Mesenchymal stem cell (in vitro differentiated cells and primary cell): ENCODE results near the gene SLC25A36.
"Not testable (repeated sequence)": the region's sequence is repeated elsewhere in the genome, so short reads cannot be mapped to it uniquely, and the experiment has no call there.

Source experiments
- DNase-seq: peaks from one replicate; pipeline ENCODE4 v3.0.0-alpha.2; 2013
- H2AFZ ChIP-seq: one replicate; pipeline ENCODE4 v1.6.1; 2013; ENCODE audit warnings: low read depth, mild to moderate bottlenecking, control low read depth, inconsistent platforms, low read length, moderate library complexity
- H2AK5ac ChIP-seq: 2 replicates; pipeline ENCODE4 v1.6.1; 2013; ENCODE audit warnings: low read length, moderate library complexity, mild to moderate bottlenecking, inconsistent platforms; ENCODE audit not compliant: severe bottlenecking
- H2BK120ac ChIP-seq: one replicate; pipeline ENCODE4 v1.6.1; 2013; ENCODE audit warnings: low read depth, mild to moderate bottlenecking, inconsistent platforms, low read length, moderate library complexity
- H2BK12ac ChIP-seq, 2 experiments: one replicate each; pipeline ENCODE4 v1.6.1; 2013; ENCODE audit warnings: inconsistent platforms in 2 of 2, low read length in 2 of 2, mild to moderate bottlenecking in 2 of 2, moderate library complexity in 2 of 2, control low read depth in 1 of 2
- H2BK15ac ChIP-seq: one replicate; pipeline ENCODE4 v1.6.1; 2013; ENCODE audit warnings: mild to moderate bottlenecking, low read depth, inconsistent platforms; ENCODE audit not compliant: poor library complexity, severe bottlenecking
- H2BK5ac ChIP-seq: 2 replicates; pipeline ENCODE4 v1.6.1; 2013; ENCODE audit warnings: low read depth, mild to moderate bottlenecking, low read length, control low read depth, inconsistent platforms; ENCODE audit not compliant: poor library complexity, severe bottlenecking
- H3K14ac ChIP-seq, 2 experiments: one replicate each; pipeline ENCODE4 v1.6.1; 2013; ENCODE audit warnings: inconsistent platforms in 2 of 2, low read length in 2 of 2, control low read depth in 1 of 2, mild to moderate bottlenecking in 1 of 2, moderate library complexity in 1 of 2
- H3K18ac ChIP-seq, 2 experiments: one replicate each; pipeline ENCODE4 v1.6.1; 2013; ENCODE audit warnings: inconsistent platforms in 2 of 2, low read length in 2 of 2, control low read depth in 1 of 2, low read depth in 1 of 2, mild to moderate bottlenecking in 1 of 2
- H3K23ac ChIP-seq, 2 experiments: one replicate each; pipeline ENCODE4 v1.6.1; 2013; ENCODE audit warnings: inconsistent platforms in 2 of 2, low read length in 2 of 2, mild to moderate bottlenecking in 2 of 2, moderate library complexity in 2 of 2, control low read depth in 1 of 2
- H3K27ac ChIP-seq: 2 replicates; pipeline ENCODE4 v1.5.1; 2013; ENCODE audit warnings: mild to moderate bottlenecking, moderate library complexity, low read length, control low read depth, inconsistent platforms; ENCODE audit not compliant: poor library complexity, severe bottlenecking
- H3K27me3 ChIP-seq, 2 experiments: 2 replicates each; pipeline versions ENCODE4 v1.6.1 to v1.7.0; 2013; ENCODE audit warnings: low read length in 2 of 2, mild to moderate bottlenecking in 2 of 2, moderate library complexity in 2 of 2, control low read depth in 1 of 2, inconsistent platforms in 1 of 2; ENCODE audit not compliant: control insufficient read depth in 1 of 2, insufficient read depth in 1 of 2
- H3K36me3 ChIP-seq, 2 experiments: 2 replicates each; pipeline versions ENCODE4 v1.6.1 to v1.7.0; 2013; ENCODE audit warnings: low read length in 2 of 2, control low read depth in 1 of 2, inconsistent platforms in 1 of 2, low read depth in 1 of 2, mild to moderate bottlenecking in 1 of 2; ENCODE audit not compliant: insufficient read depth in 2 of 2, control insufficient read depth in 1 of 2
- H3K4ac ChIP-seq, 2 experiments: one replicate each; pipeline ENCODE4 v1.6.1; 2013; ENCODE audit warnings: inconsistent platforms in 2 of 2, low read length in 2 of 2, mild to moderate bottlenecking in 2 of 2, moderate library complexity in 2 of 2, control low read depth in 1 of 2, low read depth in 1 of 2
- H3K4me1 ChIP-seq: 2 replicates; pipeline ENCODE4 v1.6.1; 2013; ENCODE audit warnings: low read depth, low read length, control low read depth; ENCODE audit not compliant: control insufficient read depth, insufficient read depth
- H3K4me2 ChIP-seq: 2 replicates; pipeline ENCODE4 v1.6.1; 2013; ENCODE audit warnings: low read length, mild to moderate bottlenecking, inconsistent platforms; ENCODE audit not compliant: poor library complexity, severe bottlenecking
- H3K4me3 ChIP-seq, 2 experiments: 2 replicates each; pipeline versions ENCODE4 v1.5.1 to v1.7.0; 2013; ENCODE audit warnings: low read length in 2 of 2, mild to moderate bottlenecking in 2 of 2, control low read depth in 1 of 2, low read depth in 1 of 2; ENCODE audit not compliant: insufficient read depth in 1 of 2
- H3K79me1 ChIP-seq: replicated peaks from 2 replicates; pipeline ENCODE4 v1.6.1; 2013; ENCODE audit warnings: mild to moderate bottlenecking, control low read depth, low read length, inconsistent platforms; ENCODE audit not compliant: poor library complexity, severe bottlenecking
- H3K9ac ChIP-seq: 2 replicates; pipeline ENCODE4 v1.7.0; 2013; ENCODE audit warnings: mild to moderate bottlenecking, low read length, moderate library complexity
- H3K9me3 ChIP-seq: 2 replicates; pipeline ENCODE4 v1.7.0; 2013; ENCODE audit warnings: mild to moderate bottlenecking, low read length; ENCODE audit not compliant: control insufficient read depth
- H4K8ac ChIP-seq: one replicate; pipeline ENCODE4 v1.6.1; 2013; ENCODE audit warnings: inconsistent platforms, mild to moderate bottlenecking, low read length, moderate library complexity
- H4K91ac ChIP-seq: one replicate; pipeline ENCODE4 v1.6.1; 2013; ENCODE audit warnings: mild to moderate bottlenecking, low read length, inconsistent platforms
- WGBS: methylation state at CpG from one replicate; pipeline ENCODE4 v1.1.7; 2013; ENCODE audit warnings: mixed read lengths; 5-methylcytosine and 5-hydroxymethylcytosine counted together

Gene SLC25A36

DNA sequence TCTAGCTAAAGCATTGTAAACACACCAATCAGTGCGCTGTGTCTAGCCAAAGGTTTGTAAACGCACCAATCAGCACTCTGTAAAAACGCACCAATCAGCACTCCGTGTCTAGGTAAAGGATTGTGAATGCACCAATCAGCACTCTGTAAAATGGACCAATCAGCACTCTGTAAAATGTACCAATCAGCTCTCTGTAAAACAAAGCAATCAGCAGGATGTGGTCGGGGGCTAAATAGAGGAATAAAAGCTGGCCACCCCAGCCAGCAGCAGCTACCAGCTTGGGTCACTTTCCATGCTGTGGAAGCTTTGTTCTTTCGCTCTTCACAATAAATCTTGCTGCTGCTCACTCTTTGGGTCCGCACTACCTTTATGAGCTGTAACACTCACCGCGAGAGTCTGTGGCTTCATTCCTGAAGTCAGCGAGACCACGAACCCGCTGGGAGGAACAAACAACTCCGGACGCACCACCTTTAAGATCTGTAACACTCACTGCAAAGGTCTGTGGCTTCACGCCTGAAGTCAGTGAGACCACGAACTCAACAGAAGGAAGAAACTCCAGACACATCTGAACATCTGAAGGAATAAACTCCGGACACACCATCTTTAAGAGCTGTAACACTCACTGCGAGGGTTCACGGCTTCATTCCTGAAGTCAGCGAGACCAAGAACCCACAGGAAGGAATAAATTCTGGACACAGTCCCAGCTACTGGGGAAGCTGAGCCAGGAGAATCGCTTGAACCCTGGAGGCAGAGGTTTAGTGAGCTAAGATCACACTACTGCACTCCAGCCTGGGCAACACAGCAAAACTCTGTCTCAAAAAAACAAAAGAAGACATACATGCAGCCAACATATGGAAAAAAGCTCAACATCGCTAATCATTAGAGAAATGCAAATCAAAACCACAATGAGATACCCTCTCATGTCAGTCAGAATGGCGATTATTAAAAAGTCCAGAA is 76.0 kb downstream of the SLC25A36 start:
- H2BK120ac ChIP-seq, H3K14ac ChIP-seq, H3K4ac ChIP-seq, H3K23ac ChIP-seq, H3K9ac ChIP-seq, H4K8ac ChIP-seq, H3K9me3 ChIP-seq, H2AK5ac ChIP-seq, H4K91ac ChIP-seq, H3K18ac ChIP-seq, H3K4me1 ChIP-seq, H2BK12ac ChIP-seq, DNase-seq, H2BK15ac ChIP-seq, H2BK5ac ChIP-seq, H2AFZ ChIP-seq, H3K36me3 ChIP-seq, H3K4me3 ChIP-seq, H3K4me2 ChIP-seq, H3K79me1 ChIP-seq, H3K27ac ChIP-seq: not testable (repeated sequence)
- 90% methylated on average over 19 of the region's 23 CpGs for WGBS
- peaks cover 0 to 10% of the 10 kb centered on the region in 2 experiments for H3K27me3 ChIP-seq

DNA sequence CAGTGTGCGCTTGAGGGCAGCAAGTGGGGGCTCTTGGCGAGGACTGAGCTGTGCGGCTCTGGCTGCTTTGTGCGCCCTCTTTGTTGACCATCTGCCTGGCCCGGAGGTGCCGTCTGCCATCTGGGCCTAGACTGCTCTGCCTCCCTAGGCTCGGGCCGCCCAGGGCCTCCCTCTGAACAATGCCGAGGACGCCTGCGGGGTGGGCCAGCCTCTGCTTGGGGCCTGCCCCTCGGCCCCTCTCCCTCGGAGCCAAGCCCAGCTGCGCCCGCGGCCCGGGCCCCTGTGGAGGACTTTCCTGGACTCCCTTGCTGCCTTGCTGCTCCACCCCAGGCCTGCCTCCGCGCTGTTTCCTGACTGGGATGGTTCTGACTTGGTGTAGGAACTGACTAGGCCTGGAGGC is 77.6 kb downstream of the SLC25A36 start:
- H3K9ac ChIP-seq, result no peak overlapping the region
- DNase-seq, result no peak

DNA sequence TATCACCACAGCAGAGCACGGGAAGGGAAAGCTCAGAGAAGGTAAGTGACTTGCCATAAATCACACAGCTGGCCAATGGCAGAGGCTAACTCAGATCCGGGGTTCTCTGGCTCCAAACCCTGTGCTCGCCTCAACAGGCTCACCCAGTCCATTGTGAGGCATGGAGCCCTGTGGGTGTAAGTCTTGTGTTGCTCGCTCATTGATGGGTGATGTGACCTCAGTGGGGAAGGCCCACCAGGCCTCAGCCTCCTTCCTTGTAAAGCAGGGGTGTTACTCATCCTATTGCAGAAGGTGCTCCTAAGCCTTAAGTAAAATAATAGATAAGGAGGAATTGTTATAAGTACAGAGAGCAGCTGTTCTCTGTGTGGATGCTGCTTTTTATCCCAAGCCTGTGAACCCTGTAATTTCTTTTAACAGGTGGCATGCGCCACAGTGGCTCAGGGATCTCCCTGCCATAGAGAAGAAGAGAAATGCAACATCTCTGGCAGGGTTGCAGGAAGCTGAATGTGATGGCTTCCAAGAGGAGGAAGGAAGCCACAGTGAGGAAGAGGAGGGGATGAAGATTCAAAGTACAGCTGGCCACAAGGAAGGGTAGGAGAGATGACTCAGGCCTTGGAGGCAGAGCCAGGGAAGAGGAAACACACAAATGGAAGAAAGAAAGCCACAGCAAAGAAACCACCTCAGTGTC is 78.7 kb downstream of the SLC25A36 start:
- Histone ChIP-seq H3K23ac (no peak overlapping the region), H3K4ac (no peak overlapping the region), H3K27me3 (peaks cover 0 to 6% of the 10 kb centered on the region in 2 experiments), H3K9me3 (no peaks in the 10 kb centered on the region), H2BK5ac (no peak overlapping the region), H3K4me1 (peaks cover 2% of the 10 kb centered on the region), H3K79me1 (no peaks in the 10 kb centered on the region), H3K4me2 (no peak overlapping the region), H2AK5ac (no peak overlapping the region), H3K14ac (no peak overlapping the region), H4K8ac (no peak overlapping the region), H3K18ac (no peak overlapping the region), H3K9ac (no peak overlapping the region), H2BK15ac (no peak overlapping the region), H3K36me3 (no peaks in the 10 kb centered on the region), H3K4me3 (no peak overlapping the region), H2BK120ac (no peak overlapping the region), H4K91ac (no peak overlapping the region), H2AFZ (no peak overlapping the region), H2BK12ac (no peak overlapping the region), H3K27ac (no peak overlapping the region)
- no peak for DNase-seq
- 91% methylated on average over 5 of the region's 5 CpGs for WGBS

More for the DNA sequence above, 77.6 kb downstream of the SLC25A36 start:
- H3K9me3 ChIP-seq, result no peaks in the 10 kb centered on the region
- H2AK5ac ChIP-seq, result no peak overlapping the region
- no peak overlapping the region for H4K91ac ChIP-seq
- no peak overlapping the region for H3K14ac ChIP-seq
- no peak overlapping the region for H3K23ac ChIP-seq
- no peak overlapping the region for H3K4ac ChIP-seq
- H2BK12ac ChIP-seq, result no peak overlapping the region
- no peak overlapping the region for H3K18ac ChIP-seq
- peaks cover 2% of the 10 kb centered on the region for H3K4me1 ChIP-seq
- no peaks in the 10 kb centered on the region for H3K79me1 ChIP-seq
- H2AFZ ChIP-seq, result no peak overlapping the region
- no peaks in the 10 kb centered on the region for H3K36me3 ChIP-seq
- H3K4me2 ChIP-seq, result no peak overlapping the region
- 90% methylated on average over 19 of the region's 19 CpGs for WGBS
- H4K8ac ChIP-seq, result no peak overlapping the region
- H2BK5ac ChIP-seq, result no peak overlapping the region
- H3K4me3 ChIP-seq, result no peak overlapping the region
- peaks cover 0 to 6% of the 10 kb centered on the region in 2 experiments for H3K27me3 ChIP-seq
- H3K27ac ChIP-seq, result no peak overlapping the region
- H2BK15ac ChIP-seq, result no peak overlapping the region
- H2BK120ac ChIP-seq, result no peak overlapping the region

DNA sequence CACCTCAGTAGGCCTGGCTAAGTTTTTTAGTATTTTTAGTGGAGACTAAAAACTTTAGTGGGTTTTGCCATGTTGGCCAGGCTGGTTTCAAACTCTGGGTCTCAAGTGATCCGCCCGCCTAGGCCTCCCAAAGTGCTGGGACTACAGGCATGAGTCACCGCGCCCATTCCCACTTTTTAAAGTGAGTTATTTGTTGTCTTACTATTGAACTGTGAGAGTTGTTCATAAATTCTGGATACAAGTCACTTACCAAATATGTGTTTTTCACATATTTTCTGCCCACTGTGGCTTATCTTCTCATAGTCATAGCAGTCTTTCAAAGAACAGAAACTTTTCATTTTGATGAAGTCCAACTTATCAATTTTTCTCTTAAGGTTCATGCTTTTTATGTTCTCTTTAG is 79.6 kb downstream of the SLC25A36 start:
- no peak overlapping the region for H3K4me3 ChIP-seq
- no peak overlapping the region for H2BK15ac ChIP-seq
- no peak overlapping the region for H3K18ac ChIP-seq
- no peak overlapping the region for H3K4ac ChIP-seq
- no peak overlapping the region for H4K91ac ChIP-seq
- no peak overlapping the region for H3K9ac ChIP-seq
- H3K79me1 ChIP-seq, result no peaks in the 10 kb centered on the region
- peaks cover 0 to under 1% of the 10 kb centered on the region in 2 experiments for H3K27me3 ChIP-seq
- H3K4me1 ChIP-seq, result peaks cover 2% of the 10 kb centered on the region
- H3K23ac ChIP-seq, result no peak overlapping the region
- no peaks in the 10 kb centered on the region for H3K9me3 ChIP-seq
- H3K14ac ChIP-seq, result no peak overlapping the region
- no peak overlapping the region for H4K8ac ChIP-seq
- H2BK5ac ChIP-seq, result no peak overlapping the region
- H2BK120ac ChIP-seq, result no peak overlapping the region
- H3K27ac ChIP-seq, result no peak overlapping the region
- H2AFZ ChIP-seq, result no peak overlapping the region
- no peak overlapping the region for H2AK5ac ChIP-seq
- no peak for DNase-seq
- WGBS, result 82% methylated on average over 2 of the region's 4 CpGs
- no peak overlapping the region for H2BK12ac ChIP-seq
- H3K4me2 ChIP-seq, result no peak overlapping the region
- H3K36me3 ChIP-seq, result no peaks in the 10 kb centered on the region
